ENCODE measurements around the gene MEP1A. TPM values are rescaled to one million over a fixed set of nuclear protein-coding genes. Genes with fewer than 3 reads are reported as not detected.
"Not testable (repeated sequence)": the region's sequence is repeated elsewhere in the genome, so short reads cannot be mapped to it uniquely, and the experiment has no call there.

Gene MEP1A
- total RNA-seq, 2 experiments from 2014 or later = not detected

GRCh38 chr6:46828939-46829338 is 35.8 kb downstream of the MEP1A start:
- ChIA-PET POLR2A (no interaction called here), CTCF (no interaction called here)

DNA sequence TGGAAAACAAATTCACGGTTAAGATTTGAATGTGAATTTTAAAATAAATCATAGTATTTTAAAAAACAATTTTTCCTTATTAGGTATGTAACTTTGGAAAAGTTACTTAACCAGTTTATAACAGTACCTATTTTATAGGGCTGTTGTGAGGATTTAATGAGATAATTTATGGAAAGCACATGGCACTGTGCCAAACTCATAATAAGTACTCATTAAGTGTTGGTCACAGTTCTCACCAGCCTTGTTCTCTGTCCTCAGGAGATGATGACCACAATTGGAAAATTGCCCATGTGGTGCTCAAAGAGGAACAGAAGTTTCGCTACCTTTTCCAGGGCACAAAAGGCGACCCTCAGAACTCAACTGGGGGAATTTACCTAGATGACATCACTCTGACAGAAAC is 39.6 kb downstream of the MEP1A start:
- ChIA-PET POLR2A (no interaction called here), CTCF (no interaction called here)

DNA sequence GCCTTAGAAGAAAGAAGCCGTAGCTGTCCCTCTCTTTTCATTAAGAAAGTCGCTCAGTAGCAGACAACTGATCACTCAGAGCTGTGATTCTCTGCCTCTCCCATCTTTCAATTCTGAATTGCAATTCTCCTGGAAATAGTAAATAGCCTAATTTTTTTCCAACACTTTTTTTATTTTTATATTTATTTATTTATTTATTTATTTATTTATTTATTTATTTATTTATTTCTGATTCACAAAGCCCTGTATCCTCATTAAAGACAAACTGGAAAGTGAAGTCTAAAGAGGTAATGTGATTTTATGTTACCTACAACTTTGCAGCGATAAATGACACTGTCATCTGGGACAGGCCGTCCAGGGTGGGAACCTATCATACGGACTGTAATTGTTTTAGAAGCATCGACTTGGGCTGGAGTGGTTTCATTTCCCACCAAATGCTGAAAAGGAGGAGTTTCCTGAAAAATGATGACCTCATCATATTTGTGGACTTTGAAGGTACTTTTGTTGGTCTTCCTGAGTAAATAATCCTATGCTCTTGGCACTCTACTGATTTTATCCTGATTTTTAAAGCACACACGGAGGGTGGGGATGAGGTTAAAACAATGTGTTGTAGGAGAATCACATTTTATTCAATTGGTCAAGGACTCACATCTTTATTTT is 41.2 kb downstream of the MEP1A start:
- CTCF ChIA-PET = interaction anchor here (0.6 kb wide), 1 partner anchor 12 kb away, joined by 3 read pairs; no protein-coding TSS in a partner anchor
- POLR2A ChIA-PET = not testable (repeated sequence)

DNA sequence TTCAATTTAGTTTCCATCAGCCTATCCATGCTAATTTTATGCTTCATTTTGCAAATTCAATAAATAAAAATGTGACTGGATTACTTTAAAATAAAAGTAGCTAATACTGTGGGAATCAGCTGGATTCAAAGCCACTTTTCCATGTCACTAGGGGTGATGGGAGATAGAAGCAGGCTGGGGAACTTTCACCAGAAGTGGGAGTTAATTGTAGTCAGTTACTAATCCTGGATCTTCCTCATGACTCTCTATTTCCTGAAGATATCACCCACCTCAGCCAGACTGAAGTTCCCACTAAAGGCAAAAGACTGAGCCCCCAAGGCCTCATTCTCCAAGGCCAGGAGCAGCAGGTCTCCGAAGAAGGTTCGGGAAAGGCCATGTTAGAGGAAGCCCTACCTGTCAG is 41.8 kb downstream of the MEP1A start:
- POLR2A ChIA-PET, CTCF ChIA-PET: not testable (repeated sequence)

DNA sequence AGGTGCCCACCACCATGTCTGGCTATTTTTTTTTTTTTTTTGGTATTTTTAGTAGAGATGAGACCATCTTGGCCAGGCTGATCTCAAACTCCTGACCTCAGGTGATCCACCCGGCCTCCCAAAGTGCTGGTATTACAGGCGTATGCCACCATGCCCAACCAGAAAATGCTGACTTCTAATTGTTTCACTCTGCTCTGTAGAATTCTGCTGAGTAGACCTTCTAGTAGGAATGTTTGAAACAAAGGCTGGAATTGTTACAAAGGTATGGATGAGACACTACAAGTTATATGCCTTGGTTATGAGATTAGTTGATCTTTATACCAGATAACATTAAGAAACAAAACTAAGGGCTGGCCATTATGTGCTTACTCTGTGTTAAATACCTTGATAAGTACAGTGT is 44.8 kb downstream of the MEP1A start:
- CTCF ChIA-PET = no interaction called here
- POLR2A ChIA-PET = no interaction called here

DNA sequence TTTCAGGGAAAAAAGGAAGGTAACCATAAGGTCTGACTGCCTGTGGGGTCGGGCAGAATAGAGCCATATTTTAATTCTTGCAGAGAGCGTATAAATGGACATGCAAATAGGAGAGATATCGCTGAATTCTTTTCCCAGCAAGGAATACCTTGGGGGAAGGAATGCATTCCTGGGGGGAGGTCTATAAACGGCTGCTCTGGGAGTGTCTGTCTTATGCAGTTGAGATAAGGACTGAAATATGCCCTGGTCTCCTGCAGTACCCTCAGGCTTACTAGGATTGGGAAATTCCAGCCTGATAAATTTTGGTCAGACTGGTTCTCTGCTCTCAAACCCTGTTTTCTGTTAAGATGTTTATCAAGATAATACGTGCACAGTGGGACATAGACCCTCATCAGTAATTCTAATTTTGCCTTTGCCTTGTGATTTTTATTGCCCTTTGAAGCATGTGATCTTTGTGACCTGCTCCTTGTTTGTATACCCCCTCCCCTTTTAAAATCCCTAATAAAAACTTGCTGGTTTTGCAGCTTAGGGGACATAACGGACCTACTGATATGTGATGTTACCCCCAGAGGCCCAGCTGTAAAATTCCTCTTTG is 49.2 kb downstream of the MEP1A start:
- CTCF ChIA-PET, POLR2A ChIA-PET: not testable (repeated sequence)

DNA sequence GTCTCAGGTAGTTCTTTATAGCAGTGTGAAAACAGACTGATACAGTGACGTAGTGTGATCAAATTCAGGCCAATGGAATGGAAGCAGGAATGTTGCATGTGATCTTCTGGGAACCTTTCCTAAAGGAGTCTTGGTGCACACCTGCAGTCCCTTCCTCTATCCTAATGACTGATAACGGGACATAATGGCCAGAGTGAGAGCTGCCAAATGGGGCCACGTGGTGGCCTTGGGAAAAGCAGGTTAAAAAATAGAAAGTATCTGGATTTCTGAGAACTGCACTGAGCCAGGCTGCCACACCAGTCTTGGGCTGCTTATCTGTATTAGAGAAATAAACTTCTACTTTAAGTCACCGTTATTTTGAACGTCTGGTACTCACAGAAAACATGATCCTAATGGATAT is 51.9 kb downstream of the MEP1A start:
- POLR2A ChIA-PET = no interaction called here
- CTCF ChIA-PET = no interaction called here

- CTCF ChIA-PET = interaction anchor here (0.8 to 2.0 kb wide), 4 partner anchors 29 to 258 kb away, joined by 3 to 4 read pairs (median 3); no protein-coding TSS in a partner anchor
- POLR2A ChIA-PET = no interaction called here
Observed at GRCh38 chr6:46848684-46849360, 55.6 kb downstream of the MEP1A start.

- POLR2A ChIA-PET = no interaction called here
Observed at GRCh38 chr6:46849361-46849690, 56.1 kb downstream of the MEP1A start.

DNA sequence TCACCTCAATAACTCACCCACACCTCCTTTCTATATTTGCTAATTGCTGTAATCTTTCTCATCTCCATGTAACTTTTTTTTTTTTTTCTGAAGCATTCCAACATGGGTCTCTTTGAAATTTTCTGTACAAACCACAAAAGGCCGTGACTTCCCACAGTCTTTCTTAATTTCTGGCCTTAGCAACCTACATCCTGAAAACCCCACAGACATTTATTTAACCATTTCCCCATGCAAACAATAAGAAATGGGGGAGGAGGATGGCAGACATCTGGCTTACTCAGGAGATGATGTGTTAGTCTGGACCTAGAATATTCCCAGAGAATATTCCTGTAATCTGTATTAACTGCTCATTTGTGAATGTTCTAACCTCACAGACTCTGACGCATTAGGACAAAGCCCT is 57.6 kb downstream of the MEP1A start:
- ChIA-PET POLR2A (no interaction called here), CTCF (no interaction called here)

More at GRCh38 chr6:46849361-46849690, 56.1 kb downstream of the MEP1A start:
- CTCF ChIA-PET = interaction anchor here (1.3 to 2.0 kb wide), 2 partner anchors 197 to 259 kb away, joined by 3 to 4 read pairs; no protein-coding TSS in a partner anchor

GRCh38 chr6:46851576-46851975 is 58.4 kb downstream of the MEP1A start:
- CTCF ChIA-PET, POLR2A ChIA-PET: not testable (repeated sequence)

DNA sequence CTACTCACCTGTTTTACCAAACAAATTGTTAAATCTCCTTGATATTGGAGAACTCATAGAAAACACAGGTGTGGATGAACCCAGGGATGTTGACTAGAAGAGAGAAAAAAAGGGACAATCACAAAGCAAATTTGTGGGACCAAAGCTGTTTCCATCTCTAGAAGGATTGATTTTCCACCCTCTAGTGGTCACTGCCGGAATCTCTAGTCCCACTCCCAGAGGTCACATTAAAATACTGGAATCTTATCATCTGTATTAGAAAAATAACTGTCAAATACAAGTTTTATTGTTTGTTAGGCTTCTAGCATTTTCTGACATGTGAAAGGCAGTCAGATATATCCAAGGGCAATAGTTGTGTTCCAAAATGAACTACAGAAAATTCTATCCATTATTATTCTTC is 62.8 kb downstream of the MEP1A start:
- CTCF ChIA-PET, POLR2A ChIA-PET: not testable (repeated sequence)

DNA sequence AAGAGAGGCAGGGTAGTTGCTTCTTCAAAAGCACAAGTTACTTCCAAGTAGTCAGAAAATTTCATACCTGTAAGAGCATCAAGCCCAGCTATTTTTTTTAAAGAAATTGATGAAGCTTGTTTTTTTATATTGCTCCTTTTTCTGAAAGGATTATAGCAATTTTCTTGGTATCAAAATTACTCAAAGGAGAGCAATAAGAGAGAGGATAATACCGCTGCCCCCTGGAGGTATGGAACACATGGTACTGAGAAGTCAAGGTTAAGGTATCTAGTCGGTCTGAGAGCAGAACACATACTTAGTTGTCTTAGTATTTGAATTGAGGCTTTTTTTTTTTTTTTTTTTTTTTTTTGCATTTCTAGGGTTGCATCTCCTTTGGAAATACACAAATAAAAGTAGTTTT is 69.2 kb downstream of the MEP1A start:
- POLR2A ChIA-PET = no interaction called here
- CTCF ChIA-PET = interaction anchor here (1.0 kb wide), 1 partner anchor 32 kb away, joined by 6 read pairs; no protein-coding TSS in a partner anchor

GRCh38 chr6:46863791-46864190 is 70.6 kb downstream of the MEP1A start:
- ChIA-PET CTCF (no interaction called here), POLR2A (no interaction called here)

- ChIA-PET CTCF (no interaction called here), POLR2A (no interaction called here)
Observed at GRCh38 chr6:46865221-46865620, 72.0 kb downstream of the MEP1A start.

- ChIA-PET CTCF (no interaction called here), POLR2A (no interaction called here)
Observed at GRCh38 chr6:46867411-46867810, 74.2 kb downstream of the MEP1A start.

GRCh38 chr6:46876126-46876525 is 82.9 kb downstream of the MEP1A start:
- ChIA-PET POLR2A (no interaction called here), CTCF (no interaction called here)

- ChIA-PET CTCF (no interaction called here), POLR2A (no interaction called here)
Observed at GRCh38 chr6:46879003-46879402, 85.8 kb downstream of the MEP1A start.

DNA sequence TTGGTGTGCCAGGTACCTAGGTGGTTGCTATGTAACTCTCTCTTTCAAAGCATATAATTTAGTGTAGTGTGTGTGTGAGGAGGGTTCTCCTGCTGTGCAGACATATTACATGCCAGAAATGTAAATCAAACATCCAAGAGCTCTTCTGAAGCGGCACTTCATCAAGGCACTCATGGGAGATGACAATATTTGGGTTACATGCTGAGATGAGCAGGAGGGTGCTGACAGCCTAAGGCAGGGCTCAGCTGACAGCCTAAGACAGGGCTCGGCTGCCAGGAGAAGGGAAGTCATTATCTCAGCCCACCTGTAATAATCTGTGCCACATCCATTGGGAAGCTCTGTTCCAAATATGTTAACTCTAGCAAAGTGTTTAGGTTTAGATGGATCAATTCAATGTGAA is 89.5 kb downstream of the MEP1A start:
- ChIA-PET CTCF (no interaction called here), POLR2A (no interaction called here)

GRCh38 chr6:46888031-46888430 is 94.8 kb downstream of the MEP1A start:
- ChIA-PET CTCF (no interaction called here), POLR2A (no interaction called here)

DNA sequence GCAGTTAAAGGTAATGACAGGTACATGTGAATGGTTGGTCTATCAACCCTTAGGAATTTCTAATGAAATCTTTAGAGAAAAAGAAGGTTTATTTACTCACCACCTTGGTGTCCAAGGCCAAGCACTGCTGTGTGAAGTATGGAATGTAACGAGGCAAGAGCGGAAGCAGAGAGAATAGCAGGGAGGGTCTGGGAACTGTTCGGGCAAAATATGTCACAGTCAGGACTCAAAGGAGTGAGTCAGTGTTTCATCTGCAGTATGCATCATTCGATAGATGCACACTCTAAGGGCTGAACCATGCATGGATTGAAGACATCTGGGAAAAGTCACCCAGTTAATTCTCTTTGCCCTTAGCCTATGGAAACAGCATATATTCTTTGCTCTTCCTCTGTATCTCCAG is 95.4 kb downstream of the MEP1A start:
- POLR2A ChIA-PET = no interaction called here
- CTCF ChIA-PET = no interaction called here

Measured in activated CD8-positive, alpha-beta memory T cell treated with anti-CD3 and anti-CD28 coated beads for 36 hours (primary cell).